Mammary epithelial cell (primary cell): ENCODE data around the gene OR2S2.

Source experiments
- EZH2 ChIP-seq: IDR thresholded peaks from 2 replicates; pipeline ENCODE4 v1.6.1; 2012; ENCODE audit warnings: low read length, inconsistent platforms, borderline replicate concordance
- TF ChIP-seq, protein P1 (sequence below), 2 donors: IDR thresholded peaks in 1 of 2; conservative IDR thresholded peaks in 1 of 2; 2 replicates each; pipeline ENCODE4 v1.5.1; 2011 to 2012; ENCODE audit warnings: inconsistent platforms in 2 of 2, low read length in 2 of 2, mild to moderate bottlenecking in 2 of 2, control low read depth in 1 of 2, low read depth in 1 of 2; ENCODE audit not compliant: insufficient read depth in 1 of 2; ENCODE audit errors: extremely low read depth in 1 of 2

DNA sequence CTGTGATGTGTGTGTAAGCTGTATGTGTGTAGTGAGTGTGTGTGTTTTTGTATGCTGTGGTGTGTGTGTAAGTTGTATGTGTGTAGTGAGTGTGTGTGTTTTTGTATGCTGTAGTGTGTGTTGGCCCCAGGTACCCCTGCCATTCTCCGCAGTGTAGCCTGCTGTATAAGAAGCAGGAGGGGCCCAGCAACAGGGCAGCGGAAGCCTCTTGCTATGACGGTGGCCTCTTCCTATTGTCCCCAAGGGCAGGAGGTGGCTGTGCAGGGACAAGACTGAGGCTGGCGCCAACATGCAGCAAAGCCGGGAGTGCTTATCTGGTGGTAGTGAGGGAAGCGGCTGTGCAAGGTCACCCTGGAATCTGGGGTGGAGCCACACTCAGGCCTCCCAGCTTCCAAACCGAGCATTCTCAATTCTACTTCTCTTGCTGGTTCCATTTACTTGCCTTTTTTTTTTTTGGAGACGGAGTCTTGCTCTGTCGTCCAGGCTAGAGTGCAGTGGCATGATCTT lies 43.6 kb downstream of the OR2S2 start:
- TF ChIP-seq, protein P1, sequence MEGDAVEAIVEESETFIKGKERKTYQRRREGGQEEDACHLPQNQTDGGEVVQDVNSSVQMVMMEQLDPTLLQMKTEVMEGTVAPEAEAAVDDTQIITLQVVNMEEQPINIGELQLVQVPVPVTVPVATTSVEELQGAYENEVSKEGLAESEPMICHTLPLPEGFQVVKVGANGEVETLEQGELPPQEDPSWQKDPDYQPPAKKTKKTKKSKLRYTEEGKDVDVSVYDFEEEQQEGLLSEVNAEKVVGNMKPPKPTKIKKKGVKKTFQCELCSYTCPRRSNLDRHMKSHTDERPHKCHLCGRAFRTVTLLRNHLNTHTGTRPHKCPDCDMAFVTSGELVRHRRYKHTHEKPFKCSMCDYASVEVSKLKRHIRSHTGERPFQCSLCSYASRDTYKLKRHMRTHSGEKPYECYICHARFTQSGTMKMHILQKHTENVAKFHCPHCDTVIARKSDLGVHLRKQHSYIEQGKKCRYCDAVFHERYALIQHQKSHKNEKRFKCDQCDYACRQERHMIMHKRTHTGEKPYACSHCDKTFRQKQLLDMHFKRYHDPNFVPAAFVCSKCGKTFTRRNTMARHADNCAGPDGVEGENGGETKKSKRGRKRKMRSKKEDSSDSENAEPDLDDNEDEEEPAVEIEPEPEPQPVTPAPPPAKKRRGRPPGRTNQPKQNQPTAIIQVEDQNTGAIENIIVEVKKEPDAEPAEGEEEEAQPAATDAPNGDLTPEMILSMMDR (conservative IDR thresholded peaks at IDR 0.05 in 1 of 2, IDR thresholded peaks at IDR 0.05 in 1 of 2; ENCODE audit: extremely low read depth in 1 of 2, insufficient read depth in 1 of 2, low read depth in 1 of 2, low read length in 2 of 2), result no peak
- no peak for TF ChIP-seq EZH2
